ENCODE results near the gene KCNK1. TPM values are rescaled to one million over a fixed set of nuclear protein-coding genes. Genes with fewer than 3 reads are reported as not detected.

The KCNK1 gene
- total RNA-seq, 1 experiment from 2014 or later, result 60.6 TPM

- 0 out of 2 replicates have a peak, but pooled peaks cover 5% of the 10 kb centered on the region for H3K36me3 ChIP-seq (ENCODE audit: low read depth)
- no peaks in the 10 kb centered on the region for H4K20me1 ChIP-seq (ENCODE audit: insufficient read depth)
- H3K27ac ChIP-seq, result no peak overlapping the region
- POLR2A ChIA-PET (ENCODE audit: unreplicated experiment), result no interaction called here
- no peaks in the 10 kb centered on the region for H3K27me3 ChIP-seq (ENCODE audit: insufficient read depth, low read depth)
- peaks cover 36% of the 10 kb centered on the region for H3K4me1 ChIP-seq (replicated peaks; ENCODE audit: insufficient read depth)
- no TSS peak for BruUV-seq (replicated peaks)
- H2AFZ ChIP-seq, result no peak overlapping the region
- TF ChIP-seq, protein P1, sequence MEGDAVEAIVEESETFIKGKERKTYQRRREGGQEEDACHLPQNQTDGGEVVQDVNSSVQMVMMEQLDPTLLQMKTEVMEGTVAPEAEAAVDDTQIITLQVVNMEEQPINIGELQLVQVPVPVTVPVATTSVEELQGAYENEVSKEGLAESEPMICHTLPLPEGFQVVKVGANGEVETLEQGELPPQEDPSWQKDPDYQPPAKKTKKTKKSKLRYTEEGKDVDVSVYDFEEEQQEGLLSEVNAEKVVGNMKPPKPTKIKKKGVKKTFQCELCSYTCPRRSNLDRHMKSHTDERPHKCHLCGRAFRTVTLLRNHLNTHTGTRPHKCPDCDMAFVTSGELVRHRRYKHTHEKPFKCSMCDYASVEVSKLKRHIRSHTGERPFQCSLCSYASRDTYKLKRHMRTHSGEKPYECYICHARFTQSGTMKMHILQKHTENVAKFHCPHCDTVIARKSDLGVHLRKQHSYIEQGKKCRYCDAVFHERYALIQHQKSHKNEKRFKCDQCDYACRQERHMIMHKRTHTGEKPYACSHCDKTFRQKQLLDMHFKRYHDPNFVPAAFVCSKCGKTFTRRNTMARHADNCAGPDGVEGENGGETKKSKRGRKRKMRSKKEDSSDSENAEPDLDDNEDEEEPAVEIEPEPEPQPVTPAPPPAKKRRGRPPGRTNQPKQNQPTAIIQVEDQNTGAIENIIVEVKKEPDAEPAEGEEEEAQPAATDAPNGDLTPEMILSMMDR (conservative IDR thresholded peaks at IDR 0.05), result no peak
- no peak for TF ChIP-seq EZH2 (IDR thresholded peaks at IDR 0.05; ENCODE audit: low read depth)
- no peak overlapping the region for H3K4me2 ChIP-seq
- no peak overlapping the region for H3K4me3 ChIP-seq
- no peaks in the 10 kb centered on the region for H3K9me2 ChIP-seq (ENCODE audit: insufficient read depth)
- CTCF ChIA-PET, result no interaction called here
- H3K9me3 ChIP-seq (ENCODE audit: insufficient read depth, low read depth), result peaks cover 10% of the 10 kb centered on the region; the same call in 1 of the 2 replicates
- H3F3A ChIP-seq (ENCODE audit: insufficient read depth, low read depth), result peaks cover 34% of the 10 kb centered on the region
- DNase-seq, result no peak
- intact Hi-C loops (cut with micrococcal nuclease; ENCODE audit: unreplicated experiment), result no loop called here
- no peaks in the 10 kb centered on the region for H3K79me2 ChIP-seq (ENCODE audit: low read depth)
These were observed 96.6 kb downstream of the KCNK1 start for GRCh38 chr1:233710507-233710906.

- Histone ChIP-seq H3F3A (ENCODE audit: insufficient read depth, low read depth) (no peaks in the 10 kb centered on the region), H3K9me2 (ENCODE audit: insufficient read depth) (no peaks in the 10 kb centered on the region), H3K9me3 (ENCODE audit: insufficient read depth, low read depth) (peaks cover 18% of the 10 kb centered on the region; the same call in 1 of the 2 replicates), H4K20me1 (ENCODE audit: insufficient read depth) (no peaks in the 10 kb centered on the region), H3K4me3 (no peak overlapping the region), H3K27ac (no peak overlapping the region), H3K4me2 (no peak overlapping the region), H3K4me1 (replicated peaks; ENCODE audit: insufficient read depth) (peaks cover 3% of the 10 kb centered on the region; the same call in 1 of the 2 replicates), H3K79me2 (ENCODE audit: low read depth) (no peaks in the 10 kb centered on the region), H2AFZ (no peak overlapping the region), H3K36me3 (ENCODE audit: low read depth) (0 out of 2 replicates have a peak, but pooled peaks cover 5% of the 10 kb centered on the region), H3K27me3 (ENCODE audit: insufficient read depth, low read depth) (no peaks in the 10 kb centered on the region)
- DNase-seq, result no peak
- intact Hi-C loops (cut with micrococcal nuclease; ENCODE audit: unreplicated experiment), result no loop called here
- no peak for TF ChIP-seq EZH2 (IDR thresholded peaks at IDR 0.05; ENCODE audit: low read depth)
- TF ChIP-seq, protein P1 (conservative IDR thresholded peaks at IDR 0.05), result no peak
- CTCF ChIA-PET, result interaction anchor here (0.7 kb wide), 1 partner anchor 56 kb away, joined by 3 read pairs; no protein-coding TSS in a partner anchor
- no TSS peak for BruUV-seq (replicated peaks)
- POLR2A ChIA-PET (ENCODE audit: unreplicated experiment), result no interaction called here
These were observed 100.8 kb downstream of the KCNK1 start for GRCh38 chr1:233714631-233715217.

- BruUV-seq (replicated peaks), result no TSS peak
- peaks cover 34% of the 10 kb centered on the region for H3K4me1 ChIP-seq (replicated peaks; ENCODE audit: insufficient read depth)
- H3K27me3 ChIP-seq (ENCODE audit: insufficient read depth, low read depth), result no peaks in the 10 kb centered on the region
- no peak overlapping the region for H3K27ac ChIP-seq
- H3F3A ChIP-seq (ENCODE audit: insufficient read depth, low read depth), result peaks cover 15% of the 10 kb centered on the region; the same call in 1 of the 2 replicates
- ChIA-PET CTCF (no interaction called here), POLR2A (ENCODE audit: unreplicated experiment) (no interaction called here)
- peaks cover 7% of the 10 kb centered on the region; the same call in 1 of the 2 replicates for H3K9me3 ChIP-seq (ENCODE audit: insufficient read depth, low read depth)
- intact Hi-C loops (cut with micrococcal nuclease; ENCODE audit: unreplicated experiment), result no loop called here
- no peaks in the 10 kb centered on the region for H3K79me2 ChIP-seq (ENCODE audit: low read depth)
- no peak overlapping the region for H3K4me3 ChIP-seq
- H3K9me2 ChIP-seq (ENCODE audit: insufficient read depth), result no peaks in the 10 kb centered on the region
- no peak for DNase-seq
- no peaks in the 10 kb centered on the region for H4K20me1 ChIP-seq (ENCODE audit: insufficient read depth)
- H3K36me3 ChIP-seq (ENCODE audit: low read depth), result no peaks in the 10 kb centered on the region
- TF ChIP-seq, protein P1 (conservative IDR thresholded peaks at IDR 0.05), result no peak
- no peak for TF ChIP-seq EZH2 (IDR thresholded peaks at IDR 0.05; ENCODE audit: low read depth)
- H3K4me2 ChIP-seq, result no peak overlapping the region
- no peak overlapping the region for H2AFZ ChIP-seq
These were observed 104.2 kb downstream of the KCNK1 start for GRCh38 chr1:233718057-233718456.
